GM20000 (cell line): Measurements from ENCODE around the gene PDRG1.

ENCODE experiments used
- DNase-seq: peaks from one replicate; pipeline ENCODE4 v3.0.0; 2012; ENCODE audit warnings: low spot score
- TF ChIP-seq, protein P1 (sequence below): IDR thresholded peaks from 2 replicates; pipeline ENCODE4 v1.5.1; 2012; ENCODE audit warnings: mild to moderate bottlenecking, control low read depth; ENCODE audit errors: extremely low read depth, missing control alignments

Gene PDRG1

GRCh38 chr20:31897541-31897940 is 54.3 kb downstream of the PDRG1 start:
- TF ChIP-seq, protein P1, sequence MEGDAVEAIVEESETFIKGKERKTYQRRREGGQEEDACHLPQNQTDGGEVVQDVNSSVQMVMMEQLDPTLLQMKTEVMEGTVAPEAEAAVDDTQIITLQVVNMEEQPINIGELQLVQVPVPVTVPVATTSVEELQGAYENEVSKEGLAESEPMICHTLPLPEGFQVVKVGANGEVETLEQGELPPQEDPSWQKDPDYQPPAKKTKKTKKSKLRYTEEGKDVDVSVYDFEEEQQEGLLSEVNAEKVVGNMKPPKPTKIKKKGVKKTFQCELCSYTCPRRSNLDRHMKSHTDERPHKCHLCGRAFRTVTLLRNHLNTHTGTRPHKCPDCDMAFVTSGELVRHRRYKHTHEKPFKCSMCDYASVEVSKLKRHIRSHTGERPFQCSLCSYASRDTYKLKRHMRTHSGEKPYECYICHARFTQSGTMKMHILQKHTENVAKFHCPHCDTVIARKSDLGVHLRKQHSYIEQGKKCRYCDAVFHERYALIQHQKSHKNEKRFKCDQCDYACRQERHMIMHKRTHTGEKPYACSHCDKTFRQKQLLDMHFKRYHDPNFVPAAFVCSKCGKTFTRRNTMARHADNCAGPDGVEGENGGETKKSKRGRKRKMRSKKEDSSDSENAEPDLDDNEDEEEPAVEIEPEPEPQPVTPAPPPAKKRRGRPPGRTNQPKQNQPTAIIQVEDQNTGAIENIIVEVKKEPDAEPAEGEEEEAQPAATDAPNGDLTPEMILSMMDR = no peak
- no peak for DNase-seq

GRCh38 chr20:31896049-31896448 is 55.8 kb downstream of the PDRG1 start:
- DNase-seq = no peak
- TF ChIP-seq, protein P1 = no peak

DNA sequence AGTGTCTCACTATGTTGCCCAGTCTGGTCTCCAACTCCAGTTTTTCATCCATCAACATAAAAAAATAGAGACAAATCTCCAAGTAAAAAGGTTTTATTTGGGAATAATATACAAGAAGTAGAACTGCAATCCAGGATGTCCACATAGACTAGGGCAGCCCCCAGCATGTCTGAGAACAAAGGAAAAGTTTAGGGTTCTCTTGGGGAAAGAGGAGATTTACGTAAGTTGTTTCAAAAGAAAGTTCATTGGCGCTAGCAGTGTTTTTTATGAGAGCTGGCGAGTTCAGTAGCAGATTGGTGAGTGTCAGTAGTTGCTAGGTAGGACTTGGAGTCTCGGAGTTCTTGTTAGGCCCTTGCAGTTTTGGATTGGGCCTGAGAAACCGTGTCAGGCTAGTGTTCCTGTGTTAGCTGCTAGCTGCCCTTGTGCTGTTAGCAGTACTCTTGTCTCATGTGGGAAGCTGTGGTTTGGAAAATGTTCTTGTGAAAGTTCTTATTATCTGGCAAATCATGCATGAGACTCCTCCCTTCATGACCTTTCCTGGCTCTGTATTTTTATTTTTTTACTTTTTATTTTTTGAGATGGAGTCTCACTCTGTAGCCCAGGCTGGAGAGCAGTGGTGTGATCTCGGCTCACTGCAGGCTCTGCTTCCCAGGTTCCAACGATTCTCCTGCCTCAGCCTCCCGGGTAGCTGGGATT is 56.7 kb downstream of the PDRG1 start:
- TF ChIP-seq, protein P1 = no peak
- DNase-seq = peak; percentile 85
